Measurements from ENCODE around the gene DFFA.

DNA sequence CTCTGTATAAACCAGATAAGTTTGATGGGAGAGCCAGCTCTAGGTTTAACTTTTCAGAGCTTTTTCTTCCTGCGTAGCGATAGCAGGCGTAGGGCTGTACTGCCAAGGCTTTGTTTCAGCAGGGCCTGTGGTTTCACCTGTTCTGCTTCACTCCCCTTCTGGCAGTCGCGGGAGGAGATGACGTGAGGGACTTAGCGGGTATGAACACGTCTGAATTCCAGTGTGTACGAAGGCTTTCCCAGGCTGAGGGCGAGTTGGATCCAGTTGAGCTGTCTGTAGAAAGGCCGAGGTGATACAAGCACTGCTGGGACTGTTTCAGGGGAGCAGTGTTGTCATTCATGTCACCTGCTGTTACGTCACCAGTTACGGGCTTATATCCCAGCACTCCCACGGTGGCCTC, 23.6 kb upstream of the DFFA start:
- TF ChIP-seq, protein P1, sequence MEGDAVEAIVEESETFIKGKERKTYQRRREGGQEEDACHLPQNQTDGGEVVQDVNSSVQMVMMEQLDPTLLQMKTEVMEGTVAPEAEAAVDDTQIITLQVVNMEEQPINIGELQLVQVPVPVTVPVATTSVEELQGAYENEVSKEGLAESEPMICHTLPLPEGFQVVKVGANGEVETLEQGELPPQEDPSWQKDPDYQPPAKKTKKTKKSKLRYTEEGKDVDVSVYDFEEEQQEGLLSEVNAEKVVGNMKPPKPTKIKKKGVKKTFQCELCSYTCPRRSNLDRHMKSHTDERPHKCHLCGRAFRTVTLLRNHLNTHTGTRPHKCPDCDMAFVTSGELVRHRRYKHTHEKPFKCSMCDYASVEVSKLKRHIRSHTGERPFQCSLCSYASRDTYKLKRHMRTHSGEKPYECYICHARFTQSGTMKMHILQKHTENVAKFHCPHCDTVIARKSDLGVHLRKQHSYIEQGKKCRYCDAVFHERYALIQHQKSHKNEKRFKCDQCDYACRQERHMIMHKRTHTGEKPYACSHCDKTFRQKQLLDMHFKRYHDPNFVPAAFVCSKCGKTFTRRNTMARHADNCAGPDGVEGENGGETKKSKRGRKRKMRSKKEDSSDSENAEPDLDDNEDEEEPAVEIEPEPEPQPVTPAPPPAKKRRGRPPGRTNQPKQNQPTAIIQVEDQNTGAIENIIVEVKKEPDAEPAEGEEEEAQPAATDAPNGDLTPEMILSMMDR (IDR thresholded peaks at IDR 0.05): no peak
- TF ChIP-seq ZFX (IDR thresholded peaks at IDR 0.05; ENCODE audit: borderline replicate concordance): no peak
